Midbrain (tissue), 1 donor: ENCODE data around the gene APLP1.
A peak's percentile ranks its signal among the peaks of the same experiment; 100 is the strongest.
"Not testable (repeated sequence)": the region's sequence is repeated elsewhere in the genome, so short reads cannot be mapped to it uniquely, and the experiment has no call there.

Experiments
- DNase-seq: peaks from one replicate; lab custom pipeline; 2025; lab: John Stamatoyannopoulos, UW

The APLP1 gene

GRCh38 chr19:35904311-35905068 lies 36.1 kb downstream of the APLP1 start:
- DNase-seq, result peak; percentile 16

- DNase-seq, result no peak
These were observed 36.9 kb downstream of the APLP1 start for GRCh38 chr19:35905178-35905727.

GRCh38 chr19:35907377-35907745 lies 39.0 kb downstream of the APLP1 start:
- no peak for DNase-seq

- peak; percentile 30 for DNase-seq
These were observed 39.7 kb downstream of the APLP1 start, which contains the start of gene TYROBP for GRCh38 chr19:35908010-35908441. Gene TYROBP, minus strand, starts transcription at chr19:35908295. Its CDS starts 67 bp downstream, at chr19:35908228.

GRCh38 chr19:35908973-35909683 lies 40.8 kb downstream of the APLP1 start:
- DNase-seq, result peak; percentile 50

- no peak for DNase-seq
These were observed 41.3 kb downstream of the APLP1 start for GRCh38 chr19:35909684-35910035.

GRCh38 chr19:35910355-35910754 lies 42.0 kb downstream of the APLP1 start:
- not testable (repeated sequence) for DNase-seq

GRCh38 chr19:35911173-35911572 lies 42.8 kb downstream of the APLP1 start:
- no peak for DNase-seq

- no peak for DNase-seq
These were observed 43.4 kb downstream of the APLP1 start for GRCh38 chr19:35911790-35912189.

- DNase-seq, result no peak
These were observed 45.2 kb downstream of the APLP1 start for GRCh38 chr19:35913589-35913988.

GRCh38 chr19:35915443-35915842 lies 47.1 kb downstream of the APLP1 start:
- DNase-seq, result no peak

- no peak for DNase-seq
These were observed 50.9 kb downstream of the APLP1 start for GRCh38 chr19:35919306-35919705.

- no peak for DNase-seq
These were observed 52.6 kb downstream of the APLP1 start for GRCh38 chr19:35921012-35921411.

GRCh38 chr19:35925501-35925900 lies 57.1 kb downstream of the APLP1 start:
- DNase-seq, result no peak

- no peak for DNase-seq
These were observed 60.1 kb downstream of the APLP1 start for GRCh38 chr19:35928507-35928906.
